Endothelial cell (in vitro differentiated cells): Measurements from ENCODE around the gene RIPK4. TPM values are rescaled to one million over a fixed set of nuclear protein-coding genes. Genes with fewer than 3 reads are reported as not detected.

ENCODE experiments used
- DNase-seq: peaks from one replicate; pipeline ENCODE4 v3.0.0; 2021; ENCODE audit warnings: low spot score
- H3K27ac Mint-ChIP-seq: one replicate; pipeline ENCODE4 v1.8.0; 2021; ENCODE audit warnings: mixed read lengths, inconsistent platforms; ENCODE audit not compliant: unreplicated experiment
- H3K27me3 Mint-ChIP-seq: one replicate; pipeline ENCODE4 v1.8.0; 2021; ENCODE audit warnings: mild to moderate bottlenecking, moderate library complexity, mixed read lengths, inconsistent platforms; ENCODE audit not compliant: unreplicated experiment
- H3K36me3 Mint-ChIP-seq: one replicate; pipeline ENCODE4 v1.8.0; 2021; ENCODE audit warnings: mild to moderate bottlenecking, low read depth, mixed read lengths, inconsistent platforms; ENCODE audit not compliant: unreplicated experiment
- H3K4me1 Mint-ChIP-seq: one replicate; pipeline ENCODE4 v1.8.0; 2021; ENCODE audit warnings: mild to moderate bottlenecking, mixed read lengths, inconsistent platforms; ENCODE audit not compliant: unreplicated experiment
- H3K4me3 Mint-ChIP-seq: one replicate; pipeline ENCODE4 v1.8.0; 2021; ENCODE audit warnings: mild to moderate bottlenecking, mixed read lengths, inconsistent platforms; ENCODE audit not compliant: unreplicated experiment
- H3K9me3 Mint-ChIP-seq: one replicate; pipeline ENCODE4 v1.8.0; 2021; ENCODE audit warnings: mixed read lengths, inconsistent platforms; ENCODE audit not compliant: unreplicated experiment
- total RNA-seq: library from RNA; stranded (reverse); fragmentation: NEBNext Ultra II Directional; extraction: Animal tissue kit (Norgen Biotek cat#: 25700); gene quantifications from one replicate; pipeline ENCODE4 v1.2.1, GENCODE V29; 2021; ENCODE audit not compliant: unreplicated experiment
- TF ChIP-seq, protein P1 (sequence below): fragments of 200-600 bp; sonication (generic); IDR thresholded peaks from one replicate; pipeline ENCODE4 v1.5.0; 2021; ENCODE audit warnings: antibody characterized with exemption; ENCODE audit not compliant: unreplicated experiment

The RIPK4 gene
- total RNA-seq, 1 donor from 2014 or later, result 9.6 TPM

GRCh38 chr21:41760411-41760810, 6.4 kb downstream of the RIPK4 start:
- Mint-ChIP-seq H3K4me1 (peaks cover 42% of the 10 kb centered on the region), H3K27me3 (peaks cover 11% of the 10 kb centered on the region), H3K27ac (no peak overlapping the region), H3K36me3 (peaks cover 8% of the 10 kb centered on the region), H3K4me3 (no peak overlapping the region), H3K9me3 (no peaks in the 10 kb centered on the region)
- no peak for DNase-seq
- TF ChIP-seq, protein P1, sequence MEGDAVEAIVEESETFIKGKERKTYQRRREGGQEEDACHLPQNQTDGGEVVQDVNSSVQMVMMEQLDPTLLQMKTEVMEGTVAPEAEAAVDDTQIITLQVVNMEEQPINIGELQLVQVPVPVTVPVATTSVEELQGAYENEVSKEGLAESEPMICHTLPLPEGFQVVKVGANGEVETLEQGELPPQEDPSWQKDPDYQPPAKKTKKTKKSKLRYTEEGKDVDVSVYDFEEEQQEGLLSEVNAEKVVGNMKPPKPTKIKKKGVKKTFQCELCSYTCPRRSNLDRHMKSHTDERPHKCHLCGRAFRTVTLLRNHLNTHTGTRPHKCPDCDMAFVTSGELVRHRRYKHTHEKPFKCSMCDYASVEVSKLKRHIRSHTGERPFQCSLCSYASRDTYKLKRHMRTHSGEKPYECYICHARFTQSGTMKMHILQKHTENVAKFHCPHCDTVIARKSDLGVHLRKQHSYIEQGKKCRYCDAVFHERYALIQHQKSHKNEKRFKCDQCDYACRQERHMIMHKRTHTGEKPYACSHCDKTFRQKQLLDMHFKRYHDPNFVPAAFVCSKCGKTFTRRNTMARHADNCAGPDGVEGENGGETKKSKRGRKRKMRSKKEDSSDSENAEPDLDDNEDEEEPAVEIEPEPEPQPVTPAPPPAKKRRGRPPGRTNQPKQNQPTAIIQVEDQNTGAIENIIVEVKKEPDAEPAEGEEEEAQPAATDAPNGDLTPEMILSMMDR, result no peak

GRCh38 chr21:41759926-41760325, 6.9 kb downstream of the RIPK4 start:
- Mint-ChIP-seq H3K9me3 (no peaks in the 10 kb centered on the region), H3K4me1 (peaks cover 40% of the 10 kb centered on the region), H3K27me3 (peaks cover 11% of the 10 kb centered on the region), H3K36me3 (peaks cover 8% of the 10 kb centered on the region), H3K4me3 (no peak overlapping the region), H3K27ac (no peak overlapping the region)
- DNase-seq, result no peak
- TF ChIP-seq, protein P1, result no peak

GRCh38 chr21:41759214-41759840, 7.5 kb downstream of the RIPK4 start:
- H3K36me3 Mint-ChIP-seq, result peaks cover 8% of the 10 kb centered on the region
- no peak for DNase-seq
- H3K4me3 Mint-ChIP-seq, result no peak overlapping the region
- H3K4me1 Mint-ChIP-seq, result peaks cover 40% of the 10 kb centered on the region
- TF ChIP-seq, protein P1, result no peak
- H3K27me3 Mint-ChIP-seq, result peaks cover 11% of the 10 kb centered on the region
- no peak overlapping the region for H3K27ac Mint-ChIP-seq
- no peaks in the 10 kb centered on the region for H3K9me3 Mint-ChIP-seq

DNA sequence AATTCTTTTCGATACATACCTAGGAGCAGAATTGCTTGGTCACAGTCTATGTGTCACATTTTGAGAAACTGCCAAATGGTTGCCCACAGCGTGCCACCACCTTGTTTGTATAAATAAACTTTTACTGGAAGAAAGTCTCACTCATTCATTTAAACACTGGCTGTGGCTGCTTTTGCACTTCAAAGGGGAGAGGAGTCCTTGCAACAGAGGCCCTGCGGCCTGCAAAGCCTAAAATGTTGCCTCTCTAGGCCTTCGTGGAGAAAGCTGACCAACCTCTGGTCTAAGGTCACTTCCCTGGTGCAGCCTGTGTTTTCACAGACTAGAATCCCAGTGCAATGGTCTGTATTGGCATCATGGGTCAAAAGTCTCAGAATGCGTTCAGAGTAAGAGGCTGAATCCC, 8.3 kb downstream of the RIPK4 start:
- no peak for DNase-seq
- TF ChIP-seq, protein P1, result no peak
- peaks cover 46% of the 10 kb centered on the region for H3K4me1 Mint-ChIP-seq
- H3K27ac Mint-ChIP-seq, result no peak overlapping the region
- peaks cover 11% of the 10 kb centered on the region for H3K27me3 Mint-ChIP-seq
- no peak overlapping the region for H3K4me3 Mint-ChIP-seq
- H3K36me3 Mint-ChIP-seq, result peaks cover 8% of the 10 kb centered on the region
- no peaks in the 10 kb centered on the region for H3K9me3 Mint-ChIP-seq

- TF ChIP-seq, protein P1, result no peak
- H3K9me3 Mint-ChIP-seq, result no peaks in the 10 kb centered on the region
- H3K36me3 Mint-ChIP-seq, result peaks cover 3% of the 10 kb centered on the region
- no peak overlapping the region for H3K4me3 Mint-ChIP-seq
- no peak for DNase-seq
- peaks cover 32% of the 10 kb centered on the region for H3K4me1 Mint-ChIP-seq
- no peak overlapping the region for H3K27ac Mint-ChIP-seq
- H3K27me3 Mint-ChIP-seq, result peaks cover 8% of the 10 kb centered on the region
Measured at GRCh38 chr21:41755934-41756773, 10.7 kb downstream of the RIPK4 start.
